KG1 (cell line): Measurements from ENCODE around the gene MESD.
A peak's percentile ranks its signal among the peaks of the same experiment; 100 is the strongest.

Source experiments
- DNase-seq: peaks from one replicate; lab custom pipeline; 2025; lab: John Stamatoyannopoulos, UW

The MESD gene

DNA sequence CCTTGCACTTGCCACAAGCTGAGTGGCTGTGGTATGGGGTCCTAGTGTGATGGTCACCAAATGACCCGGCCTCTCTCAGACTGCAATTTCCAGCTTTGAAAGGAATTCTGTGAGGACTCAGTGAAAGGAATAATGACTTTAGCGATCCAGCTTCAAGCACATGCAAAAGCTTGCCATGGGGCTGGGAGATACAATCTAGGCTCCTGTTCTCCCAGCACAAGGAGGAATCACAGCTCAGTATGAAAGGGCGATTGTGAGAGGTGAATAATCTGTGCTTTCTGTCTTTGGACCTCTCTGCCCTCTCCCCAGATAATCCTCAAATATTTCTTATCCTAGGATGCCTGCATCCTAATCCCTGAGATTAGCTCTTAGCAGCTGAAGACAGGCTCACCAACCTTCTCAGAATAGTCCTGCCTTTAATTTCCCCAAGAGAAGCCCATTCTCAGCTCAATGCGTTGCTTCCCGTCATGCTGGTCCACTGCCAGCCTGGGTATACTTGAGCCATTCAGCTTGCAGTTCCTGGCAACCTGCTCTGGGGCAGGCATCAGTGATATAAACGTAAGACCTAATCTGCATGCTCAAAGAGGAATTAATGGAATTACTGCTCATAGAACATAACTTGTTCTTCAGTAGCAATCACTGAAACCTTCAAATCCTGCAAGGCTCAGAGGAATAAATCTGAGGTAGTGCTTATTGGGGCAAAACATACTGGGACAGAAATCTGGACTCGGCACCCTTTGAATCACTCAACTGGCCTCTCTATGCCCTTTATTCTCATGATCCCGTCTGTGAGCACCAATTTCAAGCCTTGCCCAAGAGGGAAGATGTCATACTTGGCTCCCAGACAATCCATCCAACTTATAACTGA is 26.2 kb upstream of the MESD start:
- no peak for DNase-seq

DNA sequence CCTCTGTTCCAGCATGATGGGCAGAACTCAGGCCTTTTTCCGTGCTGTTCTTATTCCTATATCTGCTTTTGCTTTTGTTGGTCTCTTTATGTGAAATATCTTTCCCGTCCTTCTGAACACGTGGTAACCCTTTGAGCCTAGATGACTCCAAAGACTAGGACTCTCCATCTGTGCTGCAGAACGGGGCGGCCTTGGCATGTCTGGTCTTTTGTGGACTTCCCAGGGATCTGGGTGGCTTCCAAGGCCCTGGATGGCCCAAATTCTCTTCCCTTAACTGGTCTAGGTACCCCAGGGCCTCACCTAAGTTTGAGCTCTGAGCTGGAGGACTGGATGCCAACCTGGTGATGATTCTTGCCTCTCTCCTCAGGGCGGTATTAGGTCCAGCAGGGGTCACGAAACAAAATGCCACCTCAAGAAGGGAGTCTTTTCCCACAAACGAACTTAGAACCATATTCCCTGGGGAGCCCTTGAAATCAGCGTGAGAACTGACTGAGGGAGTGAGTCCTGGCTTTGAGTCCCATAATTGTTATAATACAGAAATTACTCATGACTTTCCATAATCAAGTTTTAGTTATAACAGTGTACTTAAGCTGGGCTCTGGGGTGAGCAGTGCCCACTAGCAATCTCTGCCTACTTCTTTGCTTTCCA is 25.0 kb upstream of the MESD start:
- no peak for DNase-seq

DNA sequence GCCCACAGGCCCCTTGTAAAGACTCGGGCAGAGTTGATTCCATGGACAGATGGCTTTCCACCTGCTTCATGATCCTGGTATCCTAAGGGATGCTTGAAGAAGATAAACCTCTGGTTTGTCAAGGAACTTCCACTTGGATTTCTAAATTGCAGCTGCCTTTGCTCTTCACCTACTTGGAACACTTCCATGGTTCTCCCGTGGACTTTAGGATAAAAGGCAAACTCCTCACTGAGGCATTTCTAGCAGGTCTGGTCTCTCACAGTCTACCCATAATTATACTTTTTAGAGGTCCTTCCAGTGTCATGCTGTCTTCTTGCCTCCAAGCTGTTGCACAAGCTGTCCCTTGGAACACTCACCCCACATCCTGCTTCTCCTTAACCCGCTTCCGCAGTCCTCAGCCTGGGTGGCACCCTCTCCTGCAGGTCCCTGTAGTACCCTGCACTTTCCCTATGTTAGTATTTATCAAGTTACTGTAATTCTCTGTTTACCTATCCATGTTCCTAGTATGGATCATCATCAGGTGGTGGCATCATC is 23.8 kb upstream of the MESD start:
- no peak for DNase-seq

DNA sequence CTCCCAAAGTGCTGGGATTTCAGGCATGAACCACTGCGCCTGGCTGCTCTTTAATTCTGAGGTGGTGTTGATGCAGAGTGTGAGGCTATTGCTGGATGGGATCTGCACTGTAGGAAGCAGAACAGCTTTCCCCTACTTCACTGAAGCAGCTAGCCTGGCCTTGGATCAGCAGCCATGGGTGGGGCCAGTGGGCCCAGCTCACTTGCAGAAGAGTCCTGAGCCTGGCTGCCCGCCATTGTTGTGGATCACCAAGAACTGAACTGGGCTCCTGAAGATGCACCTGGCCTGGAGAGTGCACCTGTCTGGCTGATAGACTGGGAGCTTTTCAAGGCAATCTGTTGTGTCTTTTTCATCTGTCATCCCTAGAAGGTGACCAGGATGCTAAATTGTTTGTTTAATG is 23.0 kb upstream of the MESD start:
- DNase-seq, result no peak

DNA sequence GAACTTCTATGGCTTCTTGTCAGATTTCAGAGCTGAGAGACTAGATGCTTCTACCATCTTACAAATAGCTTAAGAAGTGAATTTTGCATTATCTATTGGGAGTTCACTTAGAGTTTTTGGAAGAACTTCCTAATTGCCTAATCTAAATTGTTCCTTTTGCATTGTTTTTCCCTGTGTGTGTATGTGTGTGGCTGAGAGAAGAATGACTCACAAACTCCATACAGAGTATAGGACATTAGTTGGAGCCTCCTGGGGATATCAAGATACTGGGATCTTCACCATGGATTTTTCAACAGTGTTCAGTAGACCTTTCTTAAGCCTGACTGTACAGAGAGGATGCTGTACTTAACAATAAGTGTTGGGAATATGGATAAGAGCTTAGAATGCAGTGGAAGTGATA is 22.0 kb upstream of the MESD start:
- no peak for DNase-seq

DNA sequence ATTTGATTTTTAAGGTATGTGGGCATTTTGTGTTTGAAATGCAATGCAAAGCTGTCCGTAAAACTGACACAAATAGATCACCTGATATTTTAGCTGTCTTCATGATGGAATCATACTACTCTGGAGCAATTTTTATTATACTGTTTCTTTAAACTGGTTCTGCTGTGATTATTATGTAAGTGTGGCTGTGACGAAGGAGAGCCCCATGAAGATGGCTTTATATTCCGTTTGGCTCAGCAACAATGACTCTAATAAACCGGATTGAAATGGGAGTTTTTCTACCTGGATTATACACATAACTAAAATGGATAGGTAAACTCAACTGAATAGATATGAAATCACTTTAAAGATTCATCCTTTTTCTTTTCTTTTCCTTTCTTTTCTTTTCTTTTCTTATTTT is 20.5 kb upstream of the MESD start:
- DNase-seq, result no peak

DNA sequence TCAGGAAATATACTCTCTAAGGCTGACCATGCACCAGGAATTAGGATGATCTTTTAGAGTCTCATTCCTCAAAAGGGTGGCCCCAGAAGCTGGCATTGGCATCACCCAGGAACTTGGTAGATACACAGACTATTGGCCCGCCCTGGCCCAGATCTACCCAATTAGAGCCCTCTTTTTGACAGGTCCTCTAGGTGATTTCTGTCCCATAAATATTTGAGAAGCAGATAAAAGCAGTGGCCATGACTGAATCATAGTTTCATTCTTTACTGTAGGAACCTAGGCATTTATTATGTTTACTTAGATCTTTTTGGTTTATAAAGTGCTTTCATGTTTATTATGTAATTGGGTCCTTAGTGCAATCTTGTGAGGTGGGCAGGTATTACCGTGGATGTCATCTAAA is 18.7 kb upstream of the MESD start:
- DNase-seq, result no peak

DNA sequence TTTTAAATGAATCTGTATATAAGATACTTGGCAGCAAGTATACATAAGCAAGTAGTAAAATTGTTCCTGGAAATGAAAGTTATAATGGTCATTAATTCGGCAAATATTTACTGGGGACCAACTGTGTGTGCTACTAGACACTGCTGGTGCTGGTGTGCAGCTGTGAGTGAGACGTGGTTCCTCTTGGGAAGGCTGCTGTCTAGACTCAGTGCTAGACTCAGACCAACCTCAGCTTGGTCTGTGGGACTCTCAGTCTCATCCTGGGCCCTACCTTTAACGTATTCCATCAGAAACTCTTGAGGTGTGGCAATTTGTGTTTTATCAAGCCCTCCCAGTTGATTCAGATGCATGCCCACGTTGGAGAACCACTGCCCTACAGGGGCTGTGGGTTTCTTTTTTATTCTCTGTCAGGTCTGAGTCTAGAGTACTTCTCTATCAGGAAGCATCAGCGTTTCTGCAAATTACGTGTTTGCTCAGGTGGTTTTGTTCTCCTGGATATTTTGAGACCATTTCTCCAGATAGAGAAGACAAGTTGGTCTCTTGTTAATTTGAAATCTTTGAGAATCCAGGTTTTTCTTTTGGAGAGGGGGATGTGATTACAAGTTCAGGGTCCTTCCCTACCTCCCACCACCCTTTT is 17.9 kb upstream of the MESD start:
- DNase-seq, result no peak

DNA sequence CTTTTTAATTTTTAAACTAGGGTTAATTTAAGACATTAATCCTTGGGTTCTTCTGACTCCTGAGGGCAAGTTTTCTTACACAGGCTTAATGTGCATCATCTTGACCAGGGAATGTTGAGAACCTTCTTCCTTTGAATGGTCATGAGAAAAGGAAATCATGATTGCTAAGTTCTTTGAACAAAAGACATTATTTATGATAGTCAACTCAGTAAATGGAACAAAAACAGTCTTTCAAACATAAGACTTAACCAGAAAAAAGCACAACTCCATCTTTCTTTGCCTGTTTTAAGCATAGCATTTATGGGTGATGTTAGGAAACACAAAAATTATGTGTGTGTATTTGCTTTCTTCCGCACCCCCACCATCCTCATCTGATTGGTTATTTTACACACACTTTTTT is 16.5 kb upstream of the MESD start:
- no peak for DNase-seq

DNA sequence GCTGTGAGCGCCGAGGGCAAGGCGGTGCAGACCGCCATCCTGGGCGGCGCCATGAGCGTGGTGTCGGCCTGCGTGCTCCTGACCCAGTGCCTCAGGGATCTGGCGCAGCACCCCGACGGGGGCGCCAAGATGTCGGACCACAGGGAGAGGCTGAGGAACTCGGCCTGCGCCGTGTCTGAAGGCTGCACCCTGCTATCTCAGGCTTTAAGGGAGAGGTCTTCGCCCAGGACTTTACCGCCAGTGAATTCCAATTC is 13.4 kb upstream of the MESD start:
- DNase-seq, result no peak

DNA sequence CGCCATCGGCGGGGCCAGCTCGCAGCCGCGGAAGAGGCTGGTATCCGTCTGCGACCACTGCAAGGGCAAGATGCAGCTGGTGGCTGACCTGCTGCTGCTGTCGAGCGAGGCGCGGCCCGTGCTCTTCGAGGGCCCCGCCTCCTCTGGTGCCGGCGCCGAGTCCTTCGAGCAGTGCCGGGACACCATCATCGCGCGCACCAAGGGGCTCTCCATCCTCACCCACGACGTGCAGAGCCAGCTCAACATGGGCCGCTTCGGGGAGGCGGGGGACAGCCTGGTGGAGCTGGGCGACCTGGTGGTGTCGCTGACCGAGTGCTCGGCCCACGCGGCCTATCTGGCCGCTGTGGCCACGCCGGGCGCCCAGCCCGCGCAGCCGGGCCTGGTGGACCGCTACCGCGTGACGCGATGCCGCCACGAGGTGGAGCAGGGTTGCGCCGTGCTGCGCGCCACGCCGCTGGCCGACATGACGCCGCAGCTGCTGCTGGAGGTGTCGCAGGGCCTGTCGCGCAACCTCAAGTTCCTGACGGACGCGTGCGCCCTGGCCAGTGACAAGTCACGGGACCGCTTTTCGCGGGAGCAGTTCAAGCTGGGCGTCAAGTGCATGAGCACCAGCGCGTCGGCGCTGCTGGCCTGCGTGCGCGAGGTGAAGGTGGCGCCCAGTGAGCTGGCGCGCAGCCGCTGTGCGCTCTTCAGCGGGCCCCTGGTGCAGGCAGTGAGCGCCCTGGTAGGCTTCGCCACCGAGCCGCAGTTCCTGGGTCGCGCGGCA is 12.9 kb upstream of the MESD start:
- DNase-seq, result no peak

DNA sequence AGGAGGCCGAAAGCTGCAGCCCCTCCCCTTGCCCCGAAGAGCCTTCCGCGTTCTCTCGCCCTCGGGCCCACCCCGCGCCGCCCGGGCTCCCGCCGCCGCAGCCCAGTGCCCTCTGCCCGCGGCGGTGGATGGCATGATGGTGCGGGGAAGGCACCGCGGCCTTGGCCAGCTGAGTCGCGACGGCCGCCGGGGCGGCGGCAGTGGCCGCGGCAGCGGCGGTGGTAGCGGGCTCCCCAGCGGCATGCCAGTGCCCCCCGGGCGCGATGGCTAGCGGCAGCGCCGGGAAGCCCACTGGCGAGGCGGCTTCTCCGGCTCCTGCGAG is 12.4 kb upstream of the MESD start:
- DNase-seq, result no peak

DNA sequence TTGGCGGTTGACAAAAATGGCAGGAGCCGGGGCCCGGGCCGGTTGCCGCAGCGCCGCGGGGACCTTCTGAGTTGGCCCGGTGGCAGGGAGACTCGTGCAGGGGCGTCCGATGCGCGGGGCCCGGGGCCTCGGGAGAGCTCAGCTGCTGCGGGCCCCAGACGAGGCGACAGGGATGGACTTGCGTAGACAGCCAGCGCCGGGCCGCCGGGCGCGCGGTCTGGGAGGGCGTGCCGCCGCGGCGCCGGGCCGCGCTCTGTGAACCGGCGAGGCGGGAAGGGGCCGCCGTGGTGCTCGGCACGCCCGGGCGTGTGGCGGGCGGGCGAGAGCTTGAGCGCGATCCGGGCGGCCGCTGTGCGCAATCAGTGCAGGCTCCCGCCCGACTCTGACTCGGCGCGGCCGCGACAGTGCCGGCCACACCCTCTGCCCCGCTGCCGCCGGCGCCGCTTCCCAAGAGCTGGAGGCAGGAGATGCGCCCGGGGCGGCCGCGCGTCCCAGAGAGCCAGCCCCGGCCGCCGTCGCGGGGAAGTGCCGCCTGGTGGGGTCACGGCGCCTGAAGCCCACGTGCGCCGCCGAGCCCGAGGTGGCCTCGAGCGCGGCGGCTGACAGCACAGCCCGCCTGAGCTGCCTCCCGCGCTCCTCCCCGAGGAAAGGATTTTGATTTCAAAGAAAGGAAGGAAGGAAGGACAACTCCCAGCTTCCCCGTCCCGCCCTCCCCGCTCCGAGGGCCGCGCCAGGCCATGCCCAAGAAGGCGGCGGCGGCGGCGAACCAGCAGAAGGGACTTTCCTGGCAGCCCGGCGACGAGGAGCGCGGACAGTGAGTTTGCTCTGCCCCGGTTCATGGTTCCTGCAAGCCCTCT is 11.8 kb upstream of the MESD start:
- DNase-seq, result no peak

DNA sequence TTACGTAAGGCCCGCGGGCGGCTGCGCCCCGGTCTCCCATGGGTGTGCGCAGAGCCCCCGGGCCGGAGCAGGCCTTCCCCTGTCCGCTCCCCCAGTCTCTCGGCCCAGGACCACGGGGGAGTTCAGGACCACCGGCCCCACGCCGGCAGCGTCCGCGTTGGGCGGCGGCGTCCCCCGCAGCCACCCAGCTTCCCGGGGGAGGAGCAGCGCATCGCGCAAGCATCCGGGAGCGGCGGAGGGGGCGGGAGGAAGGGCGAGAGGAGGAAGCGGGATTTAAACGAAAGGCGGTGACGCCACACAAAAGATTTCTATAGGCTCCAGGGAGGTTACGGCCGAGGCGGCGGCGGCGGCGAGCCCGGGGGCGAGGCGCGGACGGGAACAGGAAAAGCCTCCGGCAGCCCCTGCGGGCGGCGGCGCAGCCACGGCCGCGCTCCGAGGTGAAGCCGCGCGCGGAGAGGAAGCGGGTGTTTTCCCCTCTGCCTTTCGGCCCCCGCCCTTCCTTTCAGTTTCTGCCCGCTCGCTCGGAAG is 11.1 kb upstream of the MESD start, which contains the start of gene TLNRD1:
TLNRD1 (plus strand) TSS at position 300 of the 528 bp plus-strand sequence. CDS start 1,349 bp downstream, outside the sequence.
- peak; percentile 75 for DNase-seq

DNA sequence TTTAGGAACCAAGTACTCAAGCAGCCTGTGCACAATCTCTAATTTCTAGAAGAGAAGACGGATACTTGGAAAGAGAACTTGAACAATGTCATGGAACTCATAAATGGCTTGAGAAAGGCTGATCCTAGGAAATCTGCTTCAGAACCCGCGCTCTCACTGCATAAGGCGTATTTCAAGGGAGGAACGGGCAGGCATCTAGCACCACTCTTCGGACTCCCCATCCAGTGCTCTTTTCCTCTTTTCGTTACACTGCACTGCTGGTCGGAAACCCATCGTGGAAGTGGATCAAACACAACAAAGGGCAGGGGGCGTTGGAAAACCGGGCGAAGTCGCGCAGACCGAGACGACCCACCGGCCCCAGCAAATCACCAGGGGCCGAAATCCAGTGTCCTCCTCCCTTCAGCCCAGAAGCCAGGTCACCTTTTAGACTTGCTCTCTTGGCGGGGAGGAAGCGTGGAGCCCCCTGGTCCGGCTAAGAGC is 10.6 kb upstream of the MESD start:
- no peak for DNase-seq

DNA sequence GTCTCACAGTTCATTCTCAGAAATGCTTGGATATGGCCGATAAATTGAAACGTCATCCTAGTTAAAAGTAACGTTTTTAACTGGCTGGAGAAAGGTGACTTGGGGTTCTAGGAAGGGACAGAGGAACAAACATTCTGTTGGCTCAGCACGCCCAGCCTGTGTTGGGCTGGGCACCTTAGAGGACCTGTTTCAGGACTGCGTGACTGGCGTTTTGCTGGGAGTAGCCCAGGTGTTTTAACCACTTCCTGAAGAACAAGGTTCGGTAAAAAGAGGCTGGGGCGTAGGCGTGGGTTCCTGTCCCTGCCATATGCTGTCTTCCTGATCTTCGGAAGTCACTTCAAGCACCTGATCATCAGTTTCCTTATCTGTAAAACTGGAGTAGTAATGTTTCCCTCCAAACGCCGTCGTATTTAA is 10.0 kb upstream of the MESD start:
- no peak for DNase-seq

DNA sequence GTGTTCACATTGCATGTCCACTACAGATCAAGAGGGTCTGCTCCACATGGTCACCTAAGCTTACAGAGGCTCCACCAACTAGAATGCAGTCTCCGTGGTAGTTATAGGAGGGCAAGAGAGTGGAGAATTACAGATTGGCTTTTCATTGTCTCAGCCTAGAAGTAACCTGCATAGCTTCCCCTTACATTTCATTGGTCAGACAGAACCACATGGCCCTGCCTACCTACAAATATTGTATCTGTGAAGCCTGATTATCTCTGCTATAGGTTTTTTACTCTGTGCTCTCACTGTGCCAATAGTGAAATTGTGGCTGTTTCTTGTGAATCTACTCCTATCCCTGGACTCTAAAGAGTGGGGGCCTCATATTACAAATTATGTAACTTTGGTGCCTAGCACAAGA is 8.6 kb upstream of the MESD start:
- no peak for DNase-seq

DNA sequence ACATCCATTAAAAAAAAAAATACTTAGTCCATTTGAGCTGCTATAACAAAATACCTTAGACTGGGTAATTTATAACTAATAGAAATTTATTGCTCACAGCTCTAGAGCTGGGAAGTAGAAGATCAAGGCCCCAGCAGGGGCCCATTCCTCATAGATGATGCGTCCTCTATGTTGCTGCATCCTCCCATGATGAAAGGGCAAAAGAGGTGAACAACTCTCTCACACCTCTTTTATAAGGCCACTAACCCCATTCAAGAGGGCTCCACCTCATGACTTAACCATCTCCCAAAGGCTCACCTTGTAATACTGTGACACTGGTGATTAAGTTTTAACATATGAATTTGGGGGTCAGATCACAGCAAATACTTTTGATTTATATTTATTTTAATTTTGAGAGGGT is 8.1 kb upstream of the MESD start:
- no peak for DNase-seq

DNA sequence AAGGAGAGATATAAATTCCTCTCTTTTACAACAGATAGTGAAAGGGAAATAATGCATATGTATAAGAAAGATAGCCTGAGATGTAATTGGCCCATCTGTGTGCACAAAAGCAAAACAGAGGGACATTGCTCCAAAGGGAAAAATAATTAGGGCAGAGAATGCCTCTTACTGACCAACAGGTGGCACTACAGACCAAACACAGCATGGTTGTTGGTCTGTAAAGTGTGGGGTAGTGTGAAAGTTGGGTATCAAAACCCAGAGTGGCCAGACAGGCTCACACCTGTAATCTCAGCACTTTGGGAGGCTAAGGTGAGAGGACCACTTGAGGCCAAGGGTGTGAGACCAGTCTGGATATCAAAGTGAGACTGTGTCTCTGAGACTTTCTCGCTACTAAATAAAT is 6.6 kb upstream of the MESD start:
- DNase-seq, result no peak

DNA sequence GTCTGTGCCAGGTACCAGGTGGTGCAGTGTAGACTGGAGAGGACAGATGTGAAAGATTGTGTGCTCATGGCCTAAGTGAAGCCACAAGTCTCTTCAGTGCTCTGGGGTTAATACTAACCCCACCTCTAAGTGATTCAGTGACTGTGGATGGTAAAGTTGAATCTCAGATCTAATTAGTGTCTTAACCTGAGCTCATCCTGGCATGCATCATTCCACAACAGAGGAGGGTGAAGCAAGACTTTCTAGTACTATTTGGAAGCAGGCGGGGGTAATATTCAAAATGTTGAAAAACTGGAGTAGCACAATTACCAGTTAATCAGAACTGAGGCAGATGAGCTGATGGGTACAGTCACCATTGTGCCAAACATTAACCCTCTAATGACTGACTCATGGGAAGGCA is 2.8 kb upstream of the MESD start:
- DNase-seq, result no peak

DNA sequence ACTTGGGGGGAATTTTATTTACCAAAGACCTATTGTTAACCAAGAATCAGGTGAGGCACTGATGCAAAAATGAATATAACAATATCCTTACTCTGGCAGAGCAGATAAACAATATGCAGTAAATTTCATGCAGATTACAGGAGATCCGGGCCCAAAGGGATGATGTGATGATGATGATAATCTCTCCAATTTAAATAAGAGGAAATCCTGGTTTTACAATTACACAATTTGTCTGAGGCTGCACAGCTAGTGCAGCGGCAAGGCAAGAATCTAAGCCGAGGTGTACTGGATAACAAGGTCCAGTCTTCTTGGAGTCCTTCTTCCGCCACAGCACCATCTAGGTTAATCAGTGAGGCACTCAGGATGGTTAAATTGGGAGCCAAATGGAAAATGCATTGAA is 2.4 kb upstream of the MESD start:
- no peak for DNase-seq
